A549 (cell line): Measurements from ENCODE around the gene SRSF5.

Source experiments
- CBX2 ChIP-seq: fragments of 200-600 bp; sonication (generic); IDR thresholded peaks from 2 replicates; pipeline ENCODE4 v1.6.1; 2016; ENCODE audit warnings: low read depth, mild to moderate bottlenecking, borderline replicate concordance
- CHD2 ChIP-seq: fragments of 150-350 bp; IDR thresholded peaks from 2 replicates; pipeline ENCODE4 v1.6.1; 2014; ENCODE audit warnings: low read length; ENCODE audit not compliant: partially characterized antibody
- ESRRA ChIP-seq: fragments of 150-350 bp; IDR thresholded peaks from 2 replicates; pipeline ENCODE4 v1.6.1; 2014; ENCODE audit warnings: mild to moderate bottlenecking, low read length, borderline replicate concordance
- HOXA7 ChIP-seq: fragments of 250-450 bp; sonication (Bioruptor Pico); IDR thresholded peaks from 2 replicates; pipeline ENCODE4 v1.5.0; 2020; ENCODE audit warnings: mild to moderate bottlenecking, moderate library complexity
- NPAS2 ChIP-seq: fragments of 250-450 bp; sonication (Bioruptor Pico); IDR thresholded peaks from 2 replicates; pipeline ENCODE4 v1.8.0; 2022; ENCODE audit warnings: mild to moderate bottlenecking, moderate library complexity, borderline replicate concordance
- POLR2A ChIP-seq: IDR thresholded peaks from 2 replicates; pipeline ENCODE4 v1.6.1; 2012; ENCODE audit warnings: mild to moderate bottlenecking, low read length
- RAD21 ChIP-seq, 2 experiments: fragments of >200 bp in 1 of 2; sonication (Bioruptor Twin) in 1 of 2; formaldehyde crosslinking in 1 of 2; IDR thresholded peaks in 1 of 2; conservative IDR thresholded peaks in 1 of 2; 2 replicates in 1 of 2; 3 replicates in 1 of 2; pipeline ENCODE4 v1.6.1; 2012 to 2018; ENCODE audit warnings: inconsistent platforms in 1 of 2
- RCOR1 ChIP-seq: fragments of 150-350 bp; IDR thresholded peaks from 2 replicates; pipeline ENCODE4 v1.6.1; 2014; ENCODE audit warnings: antibody characterized with exemption, low read length, low read depth
- RFX5 ChIP-seq: fragments of 450-650 bp; IDR thresholded peaks from 2 replicates; pipeline ENCODE4 v1.7.1; 2014; ENCODE audit warnings: antibody characterized with exemption, mild to moderate bottlenecking, moderate library complexity
- TF ChIP-seq, protein P1 (sequence below): fragments of >200 bp; sonication (Bioruptor Twin); formaldehyde crosslinking; IDR thresholded peaks from 3 replicates; pipeline ENCODE4 v1.5.1; 2016
- TF ChIP-seq, protein P2 (sequence below): fragments of 250-450 bp; sonication (Bioruptor Pico); IDR thresholded peaks from 2 replicates; pipeline ENCODE4 v1.5.0; 2021; ENCODE audit warnings: mild to moderate bottlenecking, moderate library complexity, borderline replicate concordance
- TF ChIP-seq, protein P3 (sequence below): fragments of 200-600 bp; sonication (generic); IDR thresholded peaks from 2 replicates; pipeline ENCODE4 v1.6.1; 2016; ENCODE audit warnings: antibody characterized with exemption, mild to moderate bottlenecking, moderate library complexity

DNA sequence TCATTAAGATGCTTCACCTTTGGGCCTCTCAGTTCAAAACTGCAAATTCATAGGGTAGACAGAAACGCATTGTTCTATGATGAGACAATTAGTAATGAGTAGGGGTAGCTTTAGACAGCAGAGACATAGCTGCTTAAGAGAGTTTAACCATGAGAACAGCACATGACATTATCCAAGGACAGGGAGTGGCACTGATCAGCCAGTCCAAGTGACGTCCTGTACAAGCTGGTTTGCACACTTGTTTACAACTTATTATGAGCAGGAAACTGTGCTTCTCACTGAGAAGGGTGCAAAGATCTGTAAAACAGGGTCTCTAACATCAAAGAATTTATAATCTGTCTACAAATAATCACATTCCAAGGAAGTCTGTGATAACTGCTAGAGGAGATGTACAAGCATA lies 11.2 kb upstream of the SRSF5 start:
- TF ChIP-seq ESRRA, result no peak
- no peak for TF ChIP-seq RAD21 (conservative IDR thresholded peaks at IDR 0.05 in 1 of 2, IDR thresholded peaks at IDR 0.05 in 1 of 2)
- no peak for TF ChIP-seq CHD2
- TF ChIP-seq RCOR1, result no peak
- TF ChIP-seq, protein P1, sequence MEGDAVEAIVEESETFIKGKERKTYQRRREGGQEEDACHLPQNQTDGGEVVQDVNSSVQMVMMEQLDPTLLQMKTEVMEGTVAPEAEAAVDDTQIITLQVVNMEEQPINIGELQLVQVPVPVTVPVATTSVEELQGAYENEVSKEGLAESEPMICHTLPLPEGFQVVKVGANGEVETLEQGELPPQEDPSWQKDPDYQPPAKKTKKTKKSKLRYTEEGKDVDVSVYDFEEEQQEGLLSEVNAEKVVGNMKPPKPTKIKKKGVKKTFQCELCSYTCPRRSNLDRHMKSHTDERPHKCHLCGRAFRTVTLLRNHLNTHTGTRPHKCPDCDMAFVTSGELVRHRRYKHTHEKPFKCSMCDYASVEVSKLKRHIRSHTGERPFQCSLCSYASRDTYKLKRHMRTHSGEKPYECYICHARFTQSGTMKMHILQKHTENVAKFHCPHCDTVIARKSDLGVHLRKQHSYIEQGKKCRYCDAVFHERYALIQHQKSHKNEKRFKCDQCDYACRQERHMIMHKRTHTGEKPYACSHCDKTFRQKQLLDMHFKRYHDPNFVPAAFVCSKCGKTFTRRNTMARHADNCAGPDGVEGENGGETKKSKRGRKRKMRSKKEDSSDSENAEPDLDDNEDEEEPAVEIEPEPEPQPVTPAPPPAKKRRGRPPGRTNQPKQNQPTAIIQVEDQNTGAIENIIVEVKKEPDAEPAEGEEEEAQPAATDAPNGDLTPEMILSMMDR, result no peak
- TF ChIP-seq, protein P2, sequence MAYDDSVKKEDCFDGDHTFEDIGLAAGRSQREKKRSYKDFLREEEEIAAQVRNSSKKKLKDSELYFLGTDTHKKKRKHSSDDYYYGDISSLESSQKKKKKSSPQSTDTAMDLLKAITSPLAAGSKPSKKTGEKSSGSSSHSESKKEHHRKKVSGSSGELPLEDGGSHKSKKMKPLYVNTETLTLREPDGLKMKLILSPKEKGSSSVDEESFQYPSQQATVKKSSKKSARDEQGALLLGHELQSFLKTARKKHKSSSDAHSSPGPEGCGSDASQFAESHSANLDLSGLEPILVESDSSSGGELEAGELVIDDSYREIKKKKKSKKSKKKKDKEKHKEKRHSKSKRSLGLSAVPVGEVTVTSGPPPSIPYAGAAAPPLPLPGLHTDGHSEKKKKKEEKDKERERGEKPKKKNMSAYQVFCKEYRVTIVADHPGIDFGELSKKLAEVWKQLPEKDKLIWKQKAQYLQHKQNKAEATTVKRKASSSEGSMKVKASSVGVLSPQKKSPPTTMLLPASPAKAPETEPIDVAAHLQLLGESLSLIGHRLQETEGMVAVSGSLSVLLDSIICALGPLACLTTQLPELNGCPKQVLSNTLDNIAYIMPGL (CRISPR knock-in tag), result no peak
- TF ChIP-seq POLR2A, result no peak
- no peak for TF ChIP-seq RFX5
- TF ChIP-seq, protein P3, sequence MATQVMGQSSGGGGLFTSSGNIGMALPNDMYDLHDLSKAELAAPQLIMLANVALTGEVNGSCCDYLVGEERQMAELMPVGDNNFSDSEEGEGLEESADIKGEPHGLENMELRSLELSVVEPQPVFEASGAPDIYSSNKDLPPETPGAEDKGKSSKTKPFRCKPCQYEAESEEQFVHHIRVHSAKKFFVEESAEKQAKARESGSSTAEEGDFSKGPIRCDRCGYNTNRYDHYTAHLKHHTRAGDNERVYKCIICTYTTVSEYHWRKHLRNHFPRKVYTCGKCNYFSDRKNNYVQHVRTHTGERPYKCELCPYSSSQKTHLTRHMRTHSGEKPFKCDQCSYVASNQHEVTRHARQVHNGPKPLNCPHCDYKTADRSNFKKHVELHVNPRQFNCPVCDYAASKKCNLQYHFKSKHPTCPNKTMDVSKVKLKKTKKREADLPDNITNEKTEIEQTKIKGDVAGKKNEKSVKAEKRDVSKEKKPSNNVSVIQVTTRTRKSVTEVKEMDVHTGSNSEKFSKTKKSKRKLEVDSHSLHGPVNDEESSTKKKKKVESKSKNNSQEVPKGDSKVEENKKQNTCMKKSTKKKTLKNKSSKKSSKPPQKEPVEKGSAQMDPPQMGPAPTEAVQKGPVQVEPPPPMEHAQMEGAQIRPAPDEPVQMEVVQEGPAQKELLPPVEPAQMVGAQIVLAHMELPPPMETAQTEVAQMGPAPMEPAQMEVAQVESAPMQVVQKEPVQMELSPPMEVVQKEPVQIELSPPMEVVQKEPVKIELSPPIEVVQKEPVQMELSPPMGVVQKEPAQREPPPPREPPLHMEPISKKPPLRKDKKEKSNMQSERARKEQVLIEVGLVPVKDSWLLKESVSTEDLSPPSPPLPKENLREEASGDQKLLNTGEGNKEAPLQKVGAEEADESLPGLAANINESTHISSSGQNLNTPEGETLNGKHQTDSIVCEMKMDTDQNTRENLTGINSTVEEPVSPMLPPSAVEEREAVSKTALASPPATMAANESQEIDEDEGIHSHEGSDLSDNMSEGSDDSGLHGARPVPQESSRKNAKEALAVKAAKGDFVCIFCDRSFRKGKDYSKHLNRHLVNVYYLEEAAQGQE, result no peak
- TF ChIP-seq CBX2, result no peak
- no peak for TF ChIP-seq NPAS2 (CRISPR knock-in tag)
- TF ChIP-seq HOXA7 (CRISPR knock-in tag), result no peak
